DMS153 (cell line): ENCODE measurements around the gene ATG13.

ENCODE experiments used
- DNase-seq: peaks from one replicate; lab custom pipeline; 2025; lab: John Stamatoyannopoulos, UW

ATG13 gene

DNA sequence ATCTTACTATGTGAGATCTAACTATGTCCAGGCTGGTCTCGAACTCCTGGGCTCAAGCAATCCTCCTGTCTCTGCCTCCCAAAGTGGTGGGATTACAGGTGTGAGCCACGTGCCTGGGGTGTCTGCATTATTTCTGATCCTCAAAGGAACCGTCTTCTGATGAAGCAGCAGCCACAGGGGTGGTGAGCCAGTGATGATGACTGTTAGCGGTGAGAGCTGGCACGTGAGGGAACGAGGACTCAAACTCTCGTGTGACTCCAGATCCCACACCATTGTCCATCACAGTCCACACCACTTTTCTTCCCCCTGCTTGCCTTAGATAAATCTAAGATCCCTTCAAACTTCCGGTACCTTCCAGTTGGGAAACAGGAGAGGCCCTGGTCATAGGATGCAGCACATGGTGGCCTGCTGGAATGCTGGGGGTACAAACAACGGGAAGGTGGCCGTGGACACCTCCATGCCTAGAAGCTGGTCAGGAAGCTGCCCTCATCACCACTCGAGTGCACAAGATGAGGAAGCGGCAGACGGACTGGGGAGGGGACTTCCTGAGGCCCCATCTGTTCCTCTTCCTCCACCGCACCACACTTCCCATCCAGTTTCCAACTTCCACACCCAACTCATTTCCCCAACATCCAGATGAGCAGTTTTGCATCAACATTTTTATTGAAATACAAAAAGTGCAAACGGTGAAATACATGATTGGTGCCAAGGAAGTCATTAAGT is 59.2 kb downstream of the ATG13 start:
- no peak for DNase-seq

- no peak for DNase-seq
Observed at GRCh38 chr11:46677169-46677568, 59.8 kb downstream of the ATG13 start.

DNA sequence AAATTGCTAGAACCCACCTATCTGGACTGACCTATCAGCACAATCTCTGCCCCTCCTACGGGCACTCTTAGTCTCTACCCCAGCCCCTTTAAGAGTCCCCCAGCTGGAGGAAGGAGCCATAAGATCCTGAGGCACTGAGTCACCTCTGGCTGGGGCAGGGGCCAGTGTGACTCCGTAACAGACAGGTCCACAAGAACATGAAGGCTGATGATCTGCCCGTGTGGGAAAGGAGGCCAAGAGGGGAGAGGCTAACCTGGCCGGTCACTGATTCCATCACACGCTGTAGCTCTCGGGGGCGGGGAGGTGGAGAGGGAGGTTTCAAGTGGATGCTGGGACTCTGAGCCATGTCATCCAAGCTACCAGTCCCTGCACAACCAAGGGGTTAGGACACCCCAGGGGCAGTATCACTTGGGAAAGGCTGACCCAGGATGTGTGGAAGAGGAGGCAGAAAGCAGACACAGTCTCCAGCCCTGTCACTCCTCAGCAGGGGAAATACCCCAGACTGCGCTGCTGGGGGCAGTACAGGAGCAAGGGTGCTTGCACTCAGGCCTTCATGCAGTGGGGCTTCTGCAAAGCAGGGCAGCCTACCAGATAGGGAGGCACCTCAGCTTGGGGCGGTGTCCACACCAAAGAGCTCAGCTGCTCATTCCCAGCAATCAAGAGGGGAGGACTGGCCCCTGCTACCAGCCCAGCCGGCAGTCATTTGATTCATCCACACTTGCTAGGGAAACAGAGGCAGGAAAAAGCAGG is 60.8 kb downstream of the ATG13 start:
- no peak for DNase-seq

- no peak for DNase-seq
Observed at GRCh38 chr11:46678741-46679130, 61.4 kb downstream of the ATG13 start.

DNA sequence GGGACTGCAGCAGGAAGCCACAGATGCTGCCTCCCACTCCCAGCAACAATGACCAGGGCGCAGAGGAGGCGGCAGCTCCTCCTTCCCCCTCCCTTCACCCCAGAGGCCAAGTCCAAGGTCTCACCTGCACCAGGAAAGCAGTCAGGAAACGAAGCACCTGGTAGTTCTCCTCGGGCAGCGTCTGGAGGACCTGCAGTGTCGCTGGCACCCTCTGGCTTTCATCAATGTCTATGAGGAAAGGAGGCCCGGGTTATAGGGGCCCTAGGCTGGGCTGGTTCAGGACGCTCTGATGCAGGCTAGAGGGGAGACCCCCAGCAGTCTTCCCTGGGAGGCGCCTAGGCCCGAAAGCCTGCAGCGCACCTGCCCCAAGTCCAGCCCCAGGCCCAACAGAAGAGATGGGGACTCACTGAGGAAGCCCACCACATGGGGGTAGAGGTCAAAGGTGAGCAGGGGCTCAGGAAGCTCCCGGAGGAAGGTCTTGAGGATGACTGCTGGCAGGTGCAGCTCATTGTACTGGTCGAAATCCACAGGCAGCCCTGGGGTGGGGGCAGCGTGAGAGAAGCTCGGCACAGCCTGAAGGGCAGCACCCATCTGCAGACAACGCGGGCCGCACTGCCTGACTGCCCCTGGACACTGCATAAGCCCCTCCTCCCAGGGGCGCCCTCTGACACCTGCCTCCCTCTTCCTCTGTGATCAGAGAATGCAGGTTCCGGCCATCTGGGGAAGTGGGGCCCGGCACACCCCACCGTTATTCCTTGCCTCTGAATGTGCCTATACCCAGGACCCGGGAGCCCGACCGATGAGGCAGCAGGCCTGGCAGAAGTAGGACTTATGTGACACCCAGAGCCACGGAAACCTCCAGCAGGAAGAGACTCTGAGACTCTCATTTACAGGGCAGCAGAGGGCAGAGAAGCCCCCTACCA is 62.1 kb downstream of the ATG13 start:
- DNase-seq: no peak

GRCh38 chr11:46680164-46680760 is 62.9 kb downstream of the ATG13 start:
- DNase-seq: no peak

GRCh38 chr11:46680815-46681214 is 63.5 kb downstream of the ATG13 start:
- no peak for DNase-seq

- no peak for DNase-seq
Observed at GRCh38 chr11:46681814-46682213, 64.5 kb downstream of the ATG13 start.

DNA sequence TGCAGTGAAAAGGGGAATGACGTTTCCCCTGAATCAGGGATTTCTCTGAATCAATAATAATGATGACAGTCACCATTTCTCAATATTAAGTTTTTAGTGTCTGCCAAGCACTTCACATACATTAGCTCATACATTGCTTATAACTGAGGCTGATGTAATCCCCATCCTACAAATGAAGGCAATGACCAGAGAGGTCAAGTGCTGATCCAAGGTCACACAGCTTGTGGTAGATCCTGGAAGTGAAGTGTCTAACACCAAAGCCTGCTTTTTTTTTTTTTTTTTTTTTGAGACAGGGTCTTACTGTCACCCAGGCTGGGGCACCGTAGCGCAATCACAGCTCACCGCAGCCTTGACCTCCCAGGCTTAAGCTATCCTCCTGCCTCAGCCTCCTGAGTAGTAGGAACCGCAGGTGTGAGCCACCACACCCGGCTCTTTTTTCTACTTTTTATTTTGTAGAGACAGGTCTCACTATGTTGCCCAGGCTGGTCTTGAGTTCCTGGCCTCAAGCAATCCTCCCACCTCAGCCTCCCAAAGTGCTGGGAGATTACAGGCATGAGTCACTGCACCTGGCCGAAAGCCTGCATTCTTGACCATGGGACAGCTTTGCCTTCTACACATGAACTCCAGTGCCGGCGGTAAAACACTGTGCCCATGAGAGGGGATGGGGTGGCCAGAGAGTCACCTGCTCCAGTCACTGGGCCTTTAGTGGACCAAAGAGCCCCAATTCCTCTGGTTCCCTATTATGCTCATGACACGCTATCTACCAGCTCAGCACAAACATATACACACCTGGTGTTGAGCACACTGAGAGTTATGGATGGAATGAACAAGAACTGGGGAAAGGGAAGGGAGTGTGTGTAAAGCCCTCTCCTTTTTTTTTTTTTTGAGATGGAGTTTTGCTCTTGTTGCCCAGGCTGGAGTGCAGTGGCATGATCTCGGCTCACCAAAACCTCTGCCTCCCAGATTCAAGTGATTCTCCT is 65.7 kb downstream of the ATG13 start:
- no peak for DNase-seq

DNA sequence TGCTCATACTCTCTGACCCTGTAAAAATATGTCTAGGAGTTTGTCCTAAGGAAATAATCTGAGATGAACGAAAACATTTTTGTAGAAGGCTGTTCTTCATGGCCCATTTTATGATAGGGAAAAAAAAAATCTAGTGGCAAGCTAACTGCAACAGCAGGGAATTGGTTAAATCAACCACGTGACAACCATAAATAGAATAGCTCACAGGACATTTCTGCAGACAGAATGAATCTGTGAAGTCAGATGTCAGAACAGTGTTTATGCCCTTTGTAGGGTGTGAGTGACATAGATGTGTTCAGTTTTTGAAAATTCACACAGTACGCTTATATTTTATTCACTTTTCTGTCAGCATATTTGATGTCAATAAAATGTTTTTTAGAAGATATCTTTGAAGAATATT is 67.0 kb downstream of the ATG13 start:
- no peak for DNase-seq

GRCh38 chr11:46686886-46687795 is 69.8 kb downstream of the ATG13 start:
- DNase-seq: peak; percentile 94

- no peak for DNase-seq
Observed at GRCh38 chr11:46690702-46691101, 73.3 kb downstream of the ATG13 start.

DNA sequence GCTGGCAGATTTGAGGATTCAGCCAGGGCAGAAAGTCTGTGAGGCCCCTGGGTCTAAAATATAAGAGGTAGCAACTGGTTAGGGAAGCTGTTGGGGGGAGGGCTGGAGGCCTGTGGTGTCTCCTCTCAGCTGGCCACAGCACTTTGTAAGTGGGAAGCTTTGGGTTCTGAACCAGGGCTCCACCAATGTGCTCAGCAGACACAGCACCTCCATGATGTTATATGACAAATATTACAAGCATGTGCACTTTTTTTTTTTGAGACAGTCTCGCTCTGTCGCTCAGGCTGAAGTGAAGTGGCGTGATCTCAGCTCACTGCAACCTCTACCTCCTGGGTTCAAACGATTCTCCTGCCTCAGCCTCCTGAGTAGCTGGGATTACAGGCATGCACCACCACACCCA is 75.1 kb downstream of the ATG13 start:
- no peak for DNase-seq

- no peak for DNase-seq
Observed at GRCh38 chr11:46693597-46694012, 76.3 kb downstream of the ATG13 start.

DNA sequence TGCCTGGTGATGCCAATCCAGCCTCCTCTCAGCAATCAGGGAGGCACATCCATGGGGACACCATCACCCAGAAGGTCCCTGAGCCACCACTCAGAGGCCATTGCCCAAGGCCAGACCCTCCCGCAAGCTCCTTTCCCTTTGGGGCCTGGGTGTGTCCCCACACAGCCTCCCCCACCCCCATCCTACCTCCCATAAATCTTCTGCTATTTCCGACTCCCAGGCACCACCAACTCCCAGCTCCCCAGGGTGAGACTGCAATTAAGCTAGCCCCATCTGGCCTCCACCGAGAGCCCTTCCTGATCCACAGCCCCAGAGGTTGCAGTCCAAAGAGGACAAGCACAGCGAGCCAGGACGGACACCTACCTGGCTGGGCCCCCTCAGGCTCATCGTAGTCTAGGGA is 76.7 kb downstream of the ATG13 start:
- no peak for DNase-seq

- no peak for DNase-seq
Observed at GRCh38 chr11:46694607-46695006, 77.3 kb downstream of the ATG13 start.

DNA sequence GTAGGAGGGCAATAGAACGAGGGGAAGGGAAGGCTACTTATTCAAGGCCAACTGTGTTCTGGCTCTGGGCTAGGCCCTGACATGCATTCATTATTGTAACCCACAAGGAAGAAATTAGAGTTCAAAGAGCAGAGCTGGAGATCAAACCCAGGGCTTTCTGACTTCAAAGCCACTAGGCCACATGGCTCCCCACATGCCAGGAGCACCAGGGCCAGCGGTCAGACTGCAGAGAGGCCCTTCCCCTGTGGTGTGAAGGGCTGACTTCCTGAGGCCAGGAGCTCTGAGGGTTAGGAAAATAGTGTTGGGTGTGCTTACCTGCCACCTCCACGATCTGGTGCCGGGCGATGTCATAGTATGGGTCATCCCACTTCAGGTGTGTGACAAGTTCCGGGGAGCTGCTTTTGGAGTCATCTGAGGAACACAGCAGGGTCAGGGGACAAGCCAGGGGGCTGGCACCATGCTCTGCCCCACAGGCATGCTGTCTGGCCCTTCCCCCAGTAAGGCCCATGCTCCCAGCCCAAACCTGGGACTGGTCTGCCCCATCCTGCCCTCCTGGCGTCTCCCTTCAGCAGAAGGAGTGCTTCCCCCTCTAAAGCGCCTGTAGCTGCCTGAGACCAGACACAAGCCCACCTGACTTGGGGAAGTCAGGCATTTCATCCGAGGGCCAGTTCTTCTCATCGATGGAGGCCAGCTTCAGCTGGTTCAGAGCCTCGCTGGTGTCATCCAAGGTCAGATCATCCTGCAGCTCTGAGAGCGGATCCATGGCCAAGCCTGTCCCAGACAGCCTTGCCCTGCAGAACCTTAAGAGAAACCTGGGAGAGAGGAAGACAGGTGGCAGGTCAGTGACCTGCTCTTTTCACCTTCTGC is 78.2 kb downstream of the ATG13 start:
- DNase-seq: no peak

- DNase-seq: no peak
Observed at GRCh38 chr11:46696212-46696558, 78.8 kb downstream of the ATG13 start.

GRCh38 chr11:46697303-46697702 is 80.0 kb downstream of the ATG13 start:
- no peak for DNase-seq
